ENCODE data around the gene STAT5A. TPM values are rescaled to one million over a fixed set of nuclear protein-coding genes. Genes with fewer than 3 reads are reported as not detected.
A peak's percentile ranks its signal among the peaks of the same experiment; 100 is the strongest.

STAT5A gene
- total and polyA plus RNA-seq, 9 of the 15 experiments (the other 6 are each of a cell fraction or from before 2014, with no cell fraction given) = 79.9 to 415 (median 196) TPM

GRCh38 chr17:42275527-42276358 is 12.6 kb upstream of the STAT5A start (continued):
- TF ChIP-seq UBTF (IDR thresholded peaks at IDR 0.05; ENCODE audit: borderline replicate concordance in 1 of 2, low read depth in 2 of 2, low read length in 2 of 2) (peak; percentile 50 to 92; a peak in 3 of 4 replicates), YY1 (IDR thresholded peaks at IDR 0.05; ENCODE audit: borderline replicate concordance in 1 of 3, control insufficient read depth in 1 of 3, extremely low read depth in 1 of 3, insufficient read depth in 3 of 3, insufficient read length in 1 of 3, insufficient replicate concordance in 2 of 3, low read depth in 1 of 3, low read length in 2 of 3) (peak; percentile 40 to 78 (median 58)), BRD9 (IDR thresholded peaks at IDR 0.05; ENCODE audit: low read depth, partially characterized antibody) (peak; percentile 25), MAFF (IDR thresholded peaks at IDR 0.05; ENCODE audit: low read length) (no peak), TAF1 (IDR thresholded peaks at IDR 0.05; ENCODE audit: control insufficient read depth, extremely low read depth, insufficient read depth, low read length, severe bottlenecking) (peak; percentile 80), RNF2 (IDR thresholded peaks at IDR 0.05) (peak; percentile 65; the same call in 1 of the 2 replicates), CUX1 (CRISPR knock-in tag; IDR thresholded peaks at IDR 0.05) (no peak), XRCC3 (IDR thresholded peaks at IDR 0.05) (no peak), E4F1 (CRISPR knock-in tag; IDR thresholded peaks at IDR 0.05; ENCODE audit: borderline replicate concordance) (0 out of 2 replicates have a peak, but pooled peaks have one; percentile 15), ZNF57 (CRISPR knock-in tag; IDR thresholded peaks at IDR 0.05) (no peak), ARID3B (CRISPR knock-in tag; IDR thresholded peaks at IDR 0.05; ENCODE audit: borderline replicate concordance) (no peak), KDM4B (IDR thresholded peaks at IDR 0.05; ENCODE audit: borderline replicate concordance in 2 of 2, low read depth in 1 of 2) (0 out of 4 replicates have a peak, but pooled peaks of 1 of the 2 experiments have one; percentile 20)

Data from K562 (cell line).